Measurements from ENCODE around the gene PDE6B.

- TF ChIP-seq CTCF (IDR thresholded peaks at IDR 0.05) (no peak), POLR2A (IDR thresholded peaks at IDR 0.05) (no peak)
Observed at GRCh38 chr4:608236-608635, 17.1 kb upstream of the PDE6B start.
